Mucosa of gallbladder (tissue), 1 donor: Measurements from ENCODE around the gene AHSA1. TPM values are rescaled to one million over a fixed set of nuclear protein-coding genes. Genes with fewer than 3 reads are reported as not detected.
"Not testable (repeated sequence)": the region's sequence is repeated elsewhere in the genome, so short reads cannot be mapped to it uniquely, and the experiment has no call there.

Source experiments
- DNase-seq: peaks from one replicate; pipeline ENCODE4 v3.0.0-alpha.2; 2020; ENCODE audit warnings: low spot score
- total RNA-seq: library from RNA; stranded (reverse); gene quantifications from one replicate; pipeline ENCODE4 v1.2.1, GENCODE V29; 2021
- donor health status: DM: no; HTN: no; CAD: no.

Gene AHSA1
- total RNA-seq, result 153 TPM

GRCh38 chr14:77457522-77458248, at the start of gene AHSA1, which contains the start of gene VIPAS39:
AHSA1 (plus strand) TSS chr14:77458093; CDS start chr14:77458190, 97 bp downstream.
VIPAS39 (minus strand) TSS chr14:77457601; CDS start chr14:77454102, 3,499 bp downstream.
- peak; percentile 98 for DNase-seq

- no peak for DNase-seq
Measured at GRCh38 chr14:77409131-77409533, 48.8 kb upstream of the AHSA1 start.

- DNase-seq, result not testable (repeated sequence)
Measured at GRCh38 chr14:77415403-77416030, 42.4 kb upstream of the AHSA1 start.

- DNase-seq, result not testable (repeated sequence)
Measured at GRCh38 chr14:77416098-77416497, 41.8 kb upstream of the AHSA1 start.

- DNase-seq, result no peak
Measured at GRCh38 chr14:77416836-77417235, 41.1 kb upstream of the AHSA1 start.

GRCh38 chr14:77421201-77421600, 36.7 kb upstream of the AHSA1 start:
- DNase-seq, result no peak

GRCh38 chr14:77423423-77423822, 34.5 kb upstream of the AHSA1 start, which contains the start of gene NOXRED1:
NOXRED1 (minus strand) TSS chr14:77423523; CDS start chr14:77422889, 634 bp downstream.
- DNase-seq, result no peak

- no peak for DNase-seq
Measured at GRCh38 chr14:77424862-77425261, 33.0 kb upstream of the AHSA1 start.

- no peak for DNase-seq
Measured at GRCh38 chr14:77426396-77426795, 31.5 kb upstream of the AHSA1 start.

- DNase-seq, result no peak
Measured at GRCh38 chr14:77436042-77436441, 21.9 kb upstream of the AHSA1 start.

- no peak for DNase-seq
Measured at GRCh38 chr14:77438596-77438995, 19.3 kb upstream of the AHSA1 start.

GRCh38 chr14:77439861-77440260, 18.0 kb upstream of the AHSA1 start:
- no peak for DNase-seq

- no peak for DNase-seq
Measured at GRCh38 chr14:77442196-77442595, 15.7 kb upstream of the AHSA1 start.

GRCh38 chr14:77455966-77456640, 1.8 kb upstream of the AHSA1 start:
- no peak for DNase-seq

GRCh38 chr14:77457115-77457521, 775 bp upstream of the AHSA1 start:
- no peak for DNase-seq

- peak; percentile 24 for DNase-seq
Measured at GRCh38 chr14:77458249-77458950, 507 bp downstream of the AHSA1 start.

- DNase-seq, result peak; percentile 66
Measured at GRCh38 chr14:77459072-77459723, 1.3 kb downstream of the AHSA1 start.

- no peak for DNase-seq
Measured at GRCh38 chr14:77467801-77468200, 9.9 kb downstream of the AHSA1 start.

- DNase-seq, result no peak
Measured at GRCh38 chr14:77469067-77469505, 11.2 kb downstream of the AHSA1 start.

- DNase-seq, result no peak
Measured at GRCh38 chr14:77469539-77469938, 11.6 kb downstream of the AHSA1 start.

GRCh38 chr14:77470224-77470870, 12.5 kb downstream of the AHSA1 start:
- DNase-seq, result no peak
